Stimulated activated CD4-positive, alpha-beta T cell treated with anti-CD3 and anti-CD28 coated beads, Interleukin-1b, Interleukin-23, amount 100 ng/mL, for 1 hour (primary cell): Measurements from ENCODE around the gene CRYBG1.
A peak's percentile ranks its signal among the peaks of the same experiment; 100 is the strongest.
"Not testable (repeated sequence)": the region's sequence is repeated elsewhere in the genome, so short reads cannot be mapped to it uniquely, and the experiment has no call there.

ENCODE experiments used
- DNase-seq, 2 donors: peaks; one replicate each; pipeline ENCODE4 v3.0.0-alpha.2; 2020; ENCODE audit warnings: low read depth in 2 of 2

Gene CRYBG1

GRCh38 chr6:106496823-106497222 lies 136.3 kb downstream of the CRYBG1 start:
- no peak for DNase-seq

- no peak for DNase-seq
Measured at GRCh38 chr6:106501960-106502371, 141.4 kb downstream of the CRYBG1 start.

- DNase-seq: no peak
Measured at GRCh38 chr6:106502559-106502958, 142.0 kb downstream of the CRYBG1 start.

- DNase-seq: no peak
Measured at GRCh38 chr6:106508277-106508676, 147.8 kb downstream of the CRYBG1 start.

- no peak for DNase-seq
Measured at GRCh38 chr6:106508834-106509233, 148.3 kb downstream of the CRYBG1 start.

- no peak for DNase-seq
Measured at GRCh38 chr6:106509420-106510089, 149.0 kb downstream of the CRYBG1 start.

- no peak for DNase-seq
Measured at GRCh38 chr6:106510090-106510970, 149.8 kb downstream of the CRYBG1 start.

- no peak for DNase-seq
Measured at GRCh38 chr6:106511288-106512047, 151.0 kb downstream of the CRYBG1 start.

GRCh38 chr6:106512048-106512967 lies 151.8 kb downstream of the CRYBG1 start:
- DNase-seq: peak in 1 of 2 donors; percentile 47

GRCh38 chr6:106512968-106513574 lies 152.6 kb downstream of the CRYBG1 start:
- no peak for DNase-seq

GRCh38 chr6:106513808-106514582 lies 153.5 kb downstream of the CRYBG1 start:
- no peak for DNase-seq

- DNase-seq: no peak
Measured at GRCh38 chr6:106514583-106514885, 154.0 kb downstream of the CRYBG1 start.

GRCh38 chr6:106515582-106515981 lies 155.1 kb downstream of the CRYBG1 start:
- DNase-seq: not testable (repeated sequence)

- DNase-seq: no peak
Measured at GRCh38 chr6:106516616-106517015, 156.1 kb downstream of the CRYBG1 start.

- DNase-seq: no peak
Measured at GRCh38 chr6:106517706-106518105, 157.2 kb downstream of the CRYBG1 start.

GRCh38 chr6:106518748-106519147 lies 158.2 kb downstream of the CRYBG1 start:
- DNase-seq: no peak

GRCh38 chr6:106519460-106520394 lies 159.2 kb downstream of the CRYBG1 start:
- peak in 1 of 2 donors; percentile 43 for DNase-seq

- DNase-seq: peak in 1 of 2 donors; percentile 50
Measured at GRCh38 chr6:106520711-106521401, 160.3 kb downstream of the CRYBG1 start.
